Stimulated activated CD4-positive, alpha-beta T cell treated with anti-CD3 and anti-CD28 coated beads, Interleukin-1b, Interleukin-23, amount 100 ng/mL, for 24 hours (primary cell): ENCODE results near the gene EZH2.

Experiments
- DNase-seq, 4 experiments: peaks; one replicate each; pipeline ENCODE4 v3.0.0-alpha.2; 2020; ENCODE audit warnings: low read depth in 4 of 4, low spot score in 1 of 4

Gene EZH2

DNA sequence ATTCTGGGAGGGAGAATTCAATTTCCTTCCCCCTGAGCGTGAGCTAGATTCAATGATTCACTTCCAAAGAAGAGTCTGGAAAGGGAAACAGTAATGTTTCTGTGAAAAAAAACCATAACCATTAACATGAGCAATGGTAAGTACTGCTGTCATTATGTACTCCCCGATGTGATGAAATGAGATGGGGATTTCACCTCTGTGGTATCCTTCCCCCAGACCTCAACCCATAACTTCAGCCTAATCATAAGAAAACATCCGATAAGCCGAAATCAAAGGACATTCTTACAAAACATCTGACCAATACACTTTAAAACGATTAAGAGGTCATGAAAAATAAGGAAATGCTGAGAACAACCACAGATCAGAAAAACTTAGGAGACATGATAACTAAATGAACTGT, 27.2 kb downstream of the EZH2 start:
- no peak for DNase-seq

DNA sequence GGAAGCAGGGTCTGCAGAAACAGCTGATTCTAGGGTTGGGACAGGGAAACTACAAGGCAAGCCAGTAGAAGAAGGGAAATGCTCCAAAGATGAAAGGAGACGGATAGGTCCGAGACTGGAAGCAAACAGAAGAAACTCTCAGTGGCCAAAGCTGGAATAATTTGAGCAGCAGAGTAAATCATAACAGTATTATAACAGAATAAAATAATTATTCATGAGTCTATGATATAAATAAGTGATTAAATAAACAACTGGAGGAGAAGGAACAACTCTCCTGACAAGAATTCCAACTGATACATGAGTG, 27.6 kb downstream of the EZH2 start:
- DNase-seq = no peak

DNA sequence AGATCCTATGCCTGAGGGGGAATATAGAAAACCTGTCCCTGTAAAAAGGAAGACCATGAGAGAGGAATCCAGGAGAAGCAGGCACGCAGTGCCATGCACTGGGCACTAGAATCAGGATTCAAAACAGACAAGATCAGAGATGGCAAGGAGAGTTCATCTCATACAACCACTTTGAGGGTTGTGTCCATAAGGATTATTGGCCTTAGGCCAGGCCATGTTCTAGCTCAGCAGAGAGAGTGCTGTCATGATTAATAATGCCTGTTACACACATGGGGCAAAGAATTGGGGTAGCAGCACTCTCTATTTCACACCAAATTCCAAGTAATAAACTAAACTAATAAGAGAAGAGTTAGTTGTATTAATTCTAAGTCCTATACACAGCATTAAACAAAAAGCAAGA, 29.1 kb downstream of the EZH2 start:
- no peak for DNase-seq

DNA sequence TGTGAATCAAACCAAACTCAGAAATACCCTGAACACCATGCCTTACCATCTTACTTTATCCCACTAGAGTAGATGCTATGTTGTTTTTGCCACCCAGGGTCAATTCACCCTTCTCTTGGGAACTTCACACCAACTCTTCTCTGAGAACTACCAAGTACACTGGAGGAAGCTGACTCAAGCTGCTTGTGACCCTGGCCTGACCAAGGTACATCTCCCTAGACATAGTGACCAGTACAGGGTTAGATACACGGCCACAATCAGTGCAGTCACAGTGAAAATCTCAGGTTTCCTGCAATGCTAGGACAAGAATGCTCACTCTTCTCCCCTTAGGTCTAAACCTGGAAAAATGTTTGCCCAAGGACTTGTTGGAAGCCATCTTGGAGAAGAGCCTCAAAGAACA, 31.8 kb downstream of the EZH2 start:
- DNase-seq = no peak

DNA sequence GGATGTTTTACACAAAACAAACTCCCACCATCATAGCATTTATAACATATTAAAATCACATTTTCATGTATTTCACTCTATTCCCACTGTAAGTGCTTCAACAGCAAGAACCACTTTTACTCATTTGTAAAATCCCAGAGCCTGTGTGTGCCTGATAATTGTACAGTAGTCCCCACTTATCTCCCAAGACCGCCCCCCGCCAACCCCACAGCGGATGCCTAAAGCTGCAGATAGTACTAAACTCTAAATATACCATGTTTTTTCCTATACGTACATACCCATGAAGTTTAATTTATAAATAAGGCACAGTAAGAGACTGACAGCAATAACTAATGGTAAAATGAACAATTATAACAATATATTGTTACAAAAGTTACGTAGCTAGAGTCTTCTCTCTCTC, 33.5 kb downstream of the EZH2 start:
- no peak for DNase-seq

DNA sequence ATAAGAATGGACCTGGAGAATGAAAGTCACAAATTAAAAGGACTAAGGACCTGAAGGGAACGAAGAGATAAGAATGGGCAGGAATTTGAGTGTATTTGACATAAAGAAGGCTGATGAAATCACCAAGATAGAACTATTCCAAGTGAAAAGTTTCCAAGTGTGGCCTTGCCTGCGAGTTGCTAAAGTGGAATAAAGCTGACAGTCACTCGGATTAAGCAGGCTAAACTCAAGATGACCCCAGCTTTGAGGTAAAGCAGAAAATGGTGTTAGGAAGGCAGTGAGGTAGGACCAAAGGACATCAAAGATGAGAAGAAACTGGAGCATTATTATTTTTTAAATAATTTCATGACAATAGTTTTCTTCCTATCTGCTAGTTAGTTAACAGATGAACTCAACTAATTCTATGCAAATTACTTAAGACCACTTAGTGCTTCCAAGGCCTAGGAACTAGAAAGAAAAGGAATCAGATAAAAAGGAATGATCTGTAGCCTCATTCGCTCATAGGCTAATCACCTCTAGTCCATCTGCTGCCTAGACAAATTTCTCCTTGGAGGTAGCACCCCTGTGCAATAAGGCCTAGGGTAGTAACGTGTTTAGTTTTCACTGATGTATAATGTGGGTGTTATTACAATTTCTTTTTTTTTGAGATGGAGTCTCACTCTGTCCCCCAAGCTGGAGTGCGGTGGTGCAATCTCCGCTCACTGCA, 34.5 kb downstream of the EZH2 start:
- DNase-seq = no peak

DNA sequence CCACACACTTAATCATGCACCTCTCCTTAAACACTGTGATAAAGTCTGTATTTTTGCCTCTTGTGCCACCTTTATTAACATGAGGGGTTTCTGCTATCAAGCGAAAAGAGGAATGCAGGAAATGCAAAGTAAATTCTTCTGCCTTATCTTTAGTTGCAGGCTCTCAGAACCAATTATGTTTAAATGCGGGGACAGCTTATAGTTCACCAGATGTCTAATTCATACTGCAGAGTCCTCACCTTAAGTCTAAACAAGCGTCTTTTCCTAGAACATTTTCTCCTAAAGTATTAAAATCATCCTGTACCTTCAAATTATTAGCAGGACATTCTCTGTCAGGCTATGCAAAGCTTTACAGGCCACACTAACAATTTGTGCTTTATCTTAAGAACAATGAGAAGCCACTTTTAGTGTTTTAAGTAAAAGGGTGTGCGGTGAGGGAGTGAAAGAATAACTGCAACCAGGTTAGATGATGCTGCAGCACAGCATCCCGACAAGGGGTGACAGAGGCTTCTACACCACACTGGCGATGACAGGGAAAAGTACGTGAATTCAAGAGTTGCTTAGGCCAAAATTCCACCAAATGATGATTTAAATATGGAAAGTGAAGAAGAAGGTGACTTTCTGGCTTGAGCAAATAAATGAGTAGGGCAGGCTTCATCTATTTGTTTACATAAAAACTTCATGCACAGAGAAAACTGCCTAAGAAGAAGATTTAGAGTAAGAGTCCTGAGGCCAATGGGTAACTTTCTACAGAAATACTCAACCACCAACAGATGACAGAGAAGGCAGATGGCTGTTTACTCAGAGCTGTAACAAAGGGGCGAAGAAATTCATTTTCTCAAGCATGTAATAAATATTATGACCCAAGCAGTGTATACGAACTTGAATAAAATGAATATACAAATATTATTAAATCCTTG, 36.0 kb downstream of the EZH2 start:
- no peak for DNase-seq

DNA sequence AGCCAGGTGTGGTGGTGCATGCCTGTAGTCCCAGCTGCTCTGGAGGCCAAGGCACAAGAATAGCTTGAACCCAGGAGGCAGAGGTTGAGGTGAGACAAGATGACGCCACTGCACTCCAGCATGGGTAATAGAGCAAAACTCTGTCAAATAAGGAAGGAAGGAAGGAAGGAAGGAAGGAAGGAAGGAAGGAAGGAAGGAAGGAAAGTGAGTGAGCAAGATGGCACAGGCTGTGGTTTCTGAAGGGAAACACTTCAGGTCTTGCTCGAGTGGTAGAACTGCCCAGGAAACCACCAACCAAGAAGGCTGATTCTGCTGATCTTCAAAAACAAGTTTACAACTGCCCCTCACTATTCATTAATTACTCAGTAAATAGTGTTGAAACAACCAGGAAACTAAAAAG, 45.2 kb downstream of the EZH2 start:
- DNase-seq = no peak

DNA sequence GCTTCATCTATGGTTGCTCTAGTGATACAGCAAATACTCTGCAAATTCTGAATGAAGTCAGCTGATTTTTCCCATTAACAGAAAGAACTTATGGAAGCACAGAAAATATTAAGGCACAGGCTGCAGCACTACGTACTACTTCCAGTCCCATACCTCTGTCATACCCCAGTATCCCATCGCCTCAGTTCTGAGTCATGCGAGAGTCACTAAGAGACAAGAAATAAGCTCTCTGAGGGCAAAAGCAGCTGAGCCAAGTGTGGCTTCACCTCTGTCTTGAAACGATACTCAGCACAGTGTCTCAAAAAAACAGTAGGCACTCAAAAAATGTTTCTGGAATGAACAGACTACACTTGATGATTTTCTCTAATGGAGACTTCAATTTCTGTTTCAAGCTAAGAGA, 48.2 kb downstream of the EZH2 start:
- DNase-seq = no peak

DNA sequence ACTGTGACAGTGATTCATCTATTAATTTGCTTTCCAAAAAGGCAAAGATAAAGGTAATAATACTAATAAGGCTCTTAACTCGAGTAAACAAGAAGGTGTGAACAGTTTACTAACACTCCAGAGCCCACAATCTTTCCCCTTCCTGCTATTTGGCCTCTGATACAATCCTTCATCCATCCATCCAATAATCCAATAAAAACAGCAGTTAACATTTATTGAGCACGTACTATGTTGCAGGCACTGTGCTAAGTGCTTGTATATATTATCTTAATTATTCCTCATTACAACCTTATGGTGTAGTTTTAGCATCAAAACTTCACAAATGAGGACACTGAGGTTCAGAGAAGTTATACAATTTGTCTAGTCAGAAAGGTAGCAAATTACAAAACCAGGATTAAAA, 49.5 kb downstream of the EZH2 start:
- no peak for DNase-seq

DNA sequence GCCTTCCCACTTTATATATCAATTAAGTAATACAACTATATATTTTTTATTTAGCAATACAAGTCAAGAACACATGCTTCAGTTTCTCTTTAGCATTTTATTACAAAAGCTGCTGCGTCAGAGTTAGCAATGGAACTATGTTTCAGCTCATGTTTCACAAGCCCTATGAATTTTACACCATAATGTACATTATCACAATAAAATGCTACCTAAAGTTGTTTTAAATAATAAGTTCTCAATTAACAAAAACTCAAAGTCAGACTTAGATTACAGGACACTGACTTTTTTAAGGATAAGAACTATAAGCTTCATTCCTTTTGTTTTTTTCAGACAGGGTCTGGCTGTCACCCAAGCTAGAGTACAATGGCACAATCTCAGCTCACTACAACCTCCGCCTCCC, 52.3 kb downstream of the EZH2 start:
- DNase-seq = no peak

DNA sequence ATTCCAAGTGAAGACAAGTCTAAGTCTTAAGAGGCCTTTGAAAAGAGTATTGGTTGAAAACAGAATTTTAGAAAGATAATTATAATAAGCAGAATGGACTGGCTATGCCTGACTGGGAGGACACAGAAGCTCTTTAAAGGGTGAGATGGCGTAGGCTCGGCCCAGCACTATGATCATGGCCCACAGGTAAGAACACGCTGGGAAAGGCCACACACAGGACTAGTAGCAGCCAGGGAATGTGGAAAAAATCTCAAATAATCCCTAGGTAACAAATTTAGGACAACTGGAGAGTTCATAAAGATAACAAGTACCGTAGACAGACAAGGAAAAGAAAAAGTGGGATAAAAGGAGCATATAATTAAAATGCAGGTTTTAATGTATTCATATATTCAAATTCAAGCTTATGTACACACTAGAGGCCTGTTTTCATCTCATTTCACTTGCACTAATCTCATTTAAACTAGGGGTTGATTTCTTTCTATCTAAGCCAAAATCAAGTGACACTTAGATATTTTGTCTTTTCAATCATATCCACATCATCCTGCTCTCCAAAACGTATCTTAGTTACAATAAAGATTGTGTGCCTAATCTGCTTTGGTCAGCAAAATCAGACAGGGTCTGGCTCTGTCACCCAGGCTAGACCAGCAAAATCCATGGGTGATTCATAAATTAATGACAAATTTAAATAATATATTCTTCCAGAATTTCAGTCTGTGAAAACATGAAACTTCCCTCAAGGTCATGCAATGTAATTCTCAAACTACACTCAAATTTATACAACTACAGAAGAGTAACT, 53.0 kb downstream of the EZH2 start:
- DNase-seq = no peak

DNA sequence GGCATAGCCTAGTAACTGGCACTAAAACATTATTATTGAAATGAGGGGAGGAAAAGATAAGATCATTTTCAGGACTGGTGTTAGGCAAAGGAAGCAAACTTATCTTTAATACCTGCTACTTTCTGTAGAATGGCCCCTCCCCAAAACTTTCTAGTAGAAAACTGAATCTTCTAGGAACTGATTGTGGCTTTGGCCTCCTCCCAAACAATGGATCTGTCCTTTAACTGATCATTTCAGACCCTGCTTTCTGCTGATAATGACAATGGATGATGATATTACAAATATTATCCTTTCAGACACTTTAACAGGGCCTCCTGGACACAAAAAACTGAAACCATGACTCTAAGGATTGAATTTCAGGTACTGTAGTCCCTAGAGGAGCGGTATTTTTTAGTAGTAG, 55.1 kb downstream of the EZH2 start:
- no peak for DNase-seq

DNA sequence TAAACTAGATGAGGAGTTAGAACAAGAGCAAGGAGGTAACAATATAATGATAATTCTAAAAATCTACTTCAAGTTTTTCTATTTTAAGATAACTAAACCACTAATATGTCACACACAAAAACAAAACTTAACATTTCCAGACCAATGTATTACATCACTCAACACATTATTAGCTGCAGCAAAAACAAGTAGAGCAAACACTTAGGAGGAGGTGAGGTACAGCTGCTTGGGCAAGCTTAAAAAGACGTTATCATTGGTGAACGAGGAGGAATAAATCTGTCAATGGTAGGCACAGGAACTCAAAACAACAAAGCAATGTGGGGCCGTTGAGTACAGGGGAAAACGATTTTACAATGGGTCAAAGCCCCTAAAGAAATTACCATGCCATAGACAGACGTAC, 58.8 kb downstream of the EZH2 start:
- DNase-seq = no peak

DNA sequence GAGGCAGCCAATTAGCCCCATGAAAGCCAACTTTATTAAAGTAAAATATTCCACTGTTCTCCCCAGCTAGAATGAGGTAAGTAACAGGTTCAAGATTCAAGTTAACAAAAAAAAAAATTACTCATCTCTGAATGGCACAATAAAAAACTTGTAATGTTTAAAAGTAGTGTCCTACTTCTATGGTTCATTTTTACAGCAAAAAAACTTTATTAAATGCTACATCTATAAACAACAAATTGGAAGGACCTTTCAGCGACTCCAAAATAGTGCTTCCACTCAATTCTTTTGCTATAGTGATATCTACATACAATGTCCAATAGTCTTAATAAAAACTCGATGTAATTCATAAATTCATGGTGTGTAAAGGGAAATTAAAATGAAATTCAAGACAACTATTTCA, 59.2 kb downstream of the EZH2 start:
- DNase-seq = no peak

DNA sequence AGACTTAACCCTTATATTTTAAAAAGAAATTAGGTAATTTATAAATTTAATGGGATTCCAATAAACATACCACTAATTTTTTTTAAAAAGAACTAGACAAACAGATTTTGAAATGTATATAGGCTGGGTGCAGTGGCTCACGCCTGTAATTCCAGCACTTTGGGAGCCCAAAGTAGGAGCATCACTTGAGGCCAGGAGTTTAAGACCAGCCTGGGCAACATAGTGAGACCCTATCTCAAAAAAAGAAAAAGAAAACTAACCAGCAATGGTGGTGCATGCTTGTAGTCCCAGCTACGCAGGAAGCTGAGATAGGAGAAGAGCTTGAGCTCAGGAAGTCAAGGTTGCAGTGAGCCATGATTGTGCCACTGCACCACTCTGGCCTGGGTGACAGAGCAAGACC, 62.7 kb downstream of the EZH2 start:
- no peak for DNase-seq

DNA sequence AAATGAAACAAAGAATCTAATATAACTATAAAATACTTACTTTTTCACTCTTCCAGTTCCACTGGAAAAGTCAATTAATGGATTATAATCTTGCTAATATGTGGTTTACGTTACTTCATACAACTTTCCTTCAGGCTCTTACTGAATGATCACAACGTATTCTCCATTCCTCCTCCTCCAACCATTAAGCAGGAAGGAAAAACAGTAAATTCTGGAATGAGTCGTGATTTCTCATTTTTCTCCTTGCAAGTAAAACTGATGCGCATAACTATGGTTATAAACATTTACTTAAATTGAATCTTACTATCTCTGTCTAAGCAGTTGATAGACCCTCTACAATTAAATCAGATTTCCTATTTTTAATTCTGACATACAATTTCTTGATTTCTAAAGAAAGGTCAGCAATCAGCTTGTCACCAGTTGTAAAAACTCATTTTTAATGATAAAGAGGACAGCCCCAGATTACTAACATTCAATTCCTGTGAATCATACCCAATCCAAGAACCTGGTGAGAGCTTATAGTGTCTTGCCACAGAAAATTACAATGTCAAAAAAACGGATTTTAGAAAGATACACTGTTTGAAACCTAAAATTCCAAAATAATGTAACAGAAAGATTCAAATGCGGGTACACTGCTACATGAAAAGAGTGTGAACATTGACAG, 64.3 kb downstream of the EZH2 start:
- no peak for DNase-seq

DNA sequence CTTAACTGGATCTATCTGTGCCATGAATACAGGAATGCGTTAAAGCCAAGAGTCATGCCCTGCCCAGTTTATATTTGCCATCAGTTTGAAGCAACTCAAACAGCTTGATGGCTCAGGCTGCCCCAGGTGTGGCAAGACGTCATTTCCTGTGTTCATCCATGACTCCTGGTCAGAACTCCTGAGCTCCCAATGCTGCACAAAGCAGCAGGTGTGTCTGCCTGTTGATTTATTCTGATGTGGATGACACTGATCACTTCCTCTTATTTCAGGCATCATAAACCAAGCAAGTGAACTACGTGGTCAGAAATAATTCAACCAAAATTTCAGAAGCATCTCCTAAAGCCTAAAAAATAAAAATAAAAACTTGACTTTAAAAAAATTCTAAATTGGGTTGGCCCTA, 68.5 kb downstream of the EZH2 start:
- no peak for DNase-seq

DNA sequence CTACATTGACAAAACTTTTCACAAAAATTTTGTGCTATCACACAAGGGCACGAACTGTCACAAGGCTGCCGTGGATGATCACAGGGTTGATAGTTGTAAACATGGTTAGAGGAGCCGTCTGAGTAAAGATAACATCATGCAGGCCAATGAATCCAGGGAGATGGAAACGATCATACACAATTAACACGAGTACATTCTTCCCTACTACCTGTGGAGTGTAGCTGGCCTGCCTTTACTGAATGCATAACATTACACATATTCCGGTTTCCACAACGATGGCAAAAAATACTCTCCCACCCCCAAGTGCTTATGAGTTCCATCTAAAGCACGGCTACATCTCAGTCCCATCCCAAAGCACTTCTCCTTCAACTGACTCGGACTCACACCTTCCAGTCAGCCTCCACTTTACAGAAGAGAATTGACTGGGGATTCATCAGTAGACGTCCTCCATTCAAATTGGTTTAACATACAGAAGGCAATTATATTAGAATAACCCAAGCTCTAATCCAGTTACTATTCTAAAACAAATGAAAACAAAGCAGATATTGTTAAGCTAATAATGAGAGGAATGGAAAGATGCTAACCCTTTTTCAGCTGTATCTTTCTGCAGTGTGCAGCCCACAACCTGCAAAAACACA, 69.0 kb downstream of the EZH2 start:
- no peak for DNase-seq

DNA sequence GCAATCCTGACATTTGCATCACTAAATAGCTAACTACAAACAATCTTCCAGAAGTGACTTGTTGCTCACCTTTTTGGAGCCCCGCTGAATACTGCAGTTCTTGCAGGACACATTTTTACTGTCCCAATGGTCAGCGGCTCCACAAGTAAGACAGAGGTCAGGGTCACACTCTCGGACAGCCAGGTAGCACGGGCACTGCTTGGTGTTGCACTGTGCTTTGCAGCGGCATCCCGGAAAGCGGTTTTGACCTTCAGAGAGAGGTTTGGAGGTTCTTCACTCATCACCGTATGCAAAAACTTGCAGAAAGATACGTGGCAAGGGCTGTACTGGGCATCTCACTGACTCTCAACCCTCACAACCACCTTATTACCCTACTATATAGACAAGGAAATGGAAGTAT, 70.2 kb downstream of the EZH2 start:
- no peak for DNase-seq

DNA sequence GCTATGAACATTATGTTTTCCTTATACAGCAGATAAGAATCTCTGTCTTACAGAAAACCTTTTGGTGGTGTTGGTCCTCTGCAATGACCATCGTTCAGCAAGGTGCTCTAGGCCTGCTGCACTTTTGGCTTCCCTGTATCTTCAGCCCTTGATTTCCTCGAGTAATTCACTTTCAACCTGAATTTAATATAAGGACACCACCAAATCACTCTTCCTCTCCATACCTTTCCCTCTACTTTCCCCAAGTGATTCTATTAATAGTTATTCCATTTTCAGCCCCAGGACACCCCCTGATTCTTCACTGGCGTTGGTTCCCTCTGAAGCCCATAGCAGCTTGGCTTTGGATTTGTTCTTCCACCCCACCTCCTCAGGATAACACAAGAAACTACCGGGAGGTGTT, 72.2 kb downstream of the EZH2 start:
- no peak for DNase-seq
